GM19324 (cell line): Measurements from ENCODE around the gene SRC.

Experiments used
- ATAC-seq: cut with Tn5 transposase; IDR thresholded peaks from one replicate; pipeline ENCODE4 v1.9.1; 2021; ENCODE audit warnings: mild to moderate bottlenecking, moderate library complexity; ENCODE audit not compliant: unreplicated experiment, low FRiP score

Gene SRC

GRCh38 chr20:37345339-37346235 is at the start of gene SRC:
Gene SRC (plus strand): TSS chr20:37346140. CDS start chr20:37384154, 38,014 bp downstream.
- no peak for ATAC-seq

- ATAC-seq: no peak
Measured at GRCh38 chr20:37296371-37296770, 49.6 kb upstream of the SRC start.

GRCh38 chr20:37297066-37297736 is 48.7 kb upstream of the SRC start:
- no peak for ATAC-seq

- no peak for ATAC-seq
Measured at GRCh38 chr20:37298190-37298939, 47.6 kb upstream of the SRC start.

GRCh38 chr20:37299718-37300528 is 46.0 kb upstream of the SRC start:
- no peak for ATAC-seq

GRCh38 chr20:37301120-37301519 is 44.8 kb upstream of the SRC start:
- ATAC-seq: no peak

GRCh38 chr20:37301558-37301957 is 44.4 kb upstream of the SRC start:
- no peak for ATAC-seq

GRCh38 chr20:37302981-37303380 is 43.0 kb upstream of the SRC start:
- no peak for ATAC-seq

- ATAC-seq: no peak
Measured at GRCh38 chr20:37303637-37304036, 42.3 kb upstream of the SRC start.

- ATAC-seq: no peak
Measured at GRCh38 chr20:37305079-37305478, 40.9 kb upstream of the SRC start.

GRCh38 chr20:37305839-37306238 is 40.1 kb upstream of the SRC start:
- no peak for ATAC-seq

GRCh38 chr20:37308086-37309050 is 37.6 kb upstream of the SRC start:
- ATAC-seq: peak; percentile 78

- no peak for ATAC-seq
Measured at GRCh38 chr20:37309290-37309689, 36.6 kb upstream of the SRC start.

- ATAC-seq: no peak
Measured at GRCh38 chr20:37309936-37310590, 35.9 kb upstream of the SRC start.

- no peak for ATAC-seq
Measured at GRCh38 chr20:37310951-37311350, 35.0 kb upstream of the SRC start.

GRCh38 chr20:37311710-37312355 is 34.1 kb upstream of the SRC start:
- no peak for ATAC-seq

GRCh38 chr20:37313546-37314091 is 32.3 kb upstream of the SRC start:
- ATAC-seq: no peak

GRCh38 chr20:37314099-37314498 is 31.8 kb upstream of the SRC start:
- ATAC-seq: no peak
